Astrocyte of the spinal cord (primary cell): Measurements from ENCODE around the gene PLA2G7.

Source experiments
- DNase-seq: peaks from one replicate; pipeline ENCODE4 v3.0.0; 2011; ENCODE audit warnings: low read depth, low spot score
- H3K4me3 ChIP-seq: 2 replicates; pipeline ENCODE4 v1.5.1; 2011; ENCODE audit warnings: low read depth, mild to moderate bottlenecking, low read length, moderate library complexity
- in situ Hi-C: cut with HindIII; loops from 2 replicates; pipeline ENCODE4 v1.10.0; 2017; ENCODE audit warnings: low sequenced_read_pairs
- TF ChIP-seq, protein P1 (sequence below): IDR thresholded peaks from 2 replicates; pipeline ENCODE4 v1.5.1; 2012; ENCODE audit warnings: low read depth, mild to moderate bottlenecking, low read length, inconsistent platforms

Gene PLA2G7

DNA sequence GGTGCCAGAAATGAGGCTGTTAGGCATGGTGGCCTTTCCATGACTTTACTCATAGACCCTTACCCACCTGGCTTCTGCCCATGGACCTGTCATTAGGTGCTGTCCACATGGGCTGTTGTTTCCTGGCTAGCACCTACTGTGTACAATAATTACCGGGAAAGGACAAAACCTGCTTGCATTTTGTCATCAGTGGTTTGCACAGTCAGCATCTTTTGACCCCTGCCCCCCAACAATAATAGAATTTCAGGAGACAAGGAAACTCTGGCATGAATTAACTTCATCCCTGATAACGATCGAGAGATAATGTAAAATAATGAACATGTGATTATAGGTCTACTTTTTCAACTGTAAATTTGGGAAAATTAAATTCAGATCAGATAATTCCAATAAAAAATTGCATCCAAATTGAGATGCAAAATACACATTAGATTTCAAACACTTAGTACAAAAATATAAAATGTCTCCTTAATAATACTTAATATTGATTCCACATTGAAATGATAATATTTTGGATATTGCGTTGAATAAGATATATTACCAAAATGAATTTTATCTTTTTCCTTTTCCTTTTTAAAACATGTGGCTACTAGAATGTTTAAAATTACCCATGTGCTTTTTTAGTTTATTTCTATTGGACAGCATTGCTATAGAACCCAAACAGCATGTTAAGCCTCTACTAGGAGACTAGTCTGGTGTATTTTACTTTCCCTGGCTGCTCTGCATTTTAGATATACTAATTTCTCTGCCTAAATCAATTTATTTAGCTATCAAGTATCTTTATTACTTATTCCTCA, 24.0 kb upstream of the PLA2G7 start:
- in situ Hi-C loops, result no loop called here
- no peak for DNase-seq
- H3K4me3 ChIP-seq, result no peak overlapping the region
- TF ChIP-seq, protein P1, sequence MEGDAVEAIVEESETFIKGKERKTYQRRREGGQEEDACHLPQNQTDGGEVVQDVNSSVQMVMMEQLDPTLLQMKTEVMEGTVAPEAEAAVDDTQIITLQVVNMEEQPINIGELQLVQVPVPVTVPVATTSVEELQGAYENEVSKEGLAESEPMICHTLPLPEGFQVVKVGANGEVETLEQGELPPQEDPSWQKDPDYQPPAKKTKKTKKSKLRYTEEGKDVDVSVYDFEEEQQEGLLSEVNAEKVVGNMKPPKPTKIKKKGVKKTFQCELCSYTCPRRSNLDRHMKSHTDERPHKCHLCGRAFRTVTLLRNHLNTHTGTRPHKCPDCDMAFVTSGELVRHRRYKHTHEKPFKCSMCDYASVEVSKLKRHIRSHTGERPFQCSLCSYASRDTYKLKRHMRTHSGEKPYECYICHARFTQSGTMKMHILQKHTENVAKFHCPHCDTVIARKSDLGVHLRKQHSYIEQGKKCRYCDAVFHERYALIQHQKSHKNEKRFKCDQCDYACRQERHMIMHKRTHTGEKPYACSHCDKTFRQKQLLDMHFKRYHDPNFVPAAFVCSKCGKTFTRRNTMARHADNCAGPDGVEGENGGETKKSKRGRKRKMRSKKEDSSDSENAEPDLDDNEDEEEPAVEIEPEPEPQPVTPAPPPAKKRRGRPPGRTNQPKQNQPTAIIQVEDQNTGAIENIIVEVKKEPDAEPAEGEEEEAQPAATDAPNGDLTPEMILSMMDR, result no peak

DNA sequence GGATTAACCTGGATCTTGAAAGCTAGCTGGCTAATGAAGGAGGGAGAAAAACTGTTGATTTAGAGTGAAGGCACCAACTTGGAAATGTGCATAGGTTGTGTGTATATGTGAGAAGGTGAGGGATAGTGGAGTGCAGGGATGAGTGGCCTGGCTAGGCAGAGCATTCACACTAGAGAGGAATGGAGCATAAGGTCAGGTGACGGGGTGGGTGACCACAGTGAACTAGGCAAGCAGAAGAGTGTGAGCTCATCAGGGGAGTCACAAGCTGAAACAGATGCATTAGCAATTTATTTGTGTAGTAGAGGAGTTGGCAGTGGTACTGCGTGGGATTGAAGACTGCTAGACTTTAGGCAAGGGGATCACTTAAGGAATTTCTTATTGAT, 22.0 kb upstream of the PLA2G7 start:
- in situ Hi-C loops, result no loop called here

DNA sequence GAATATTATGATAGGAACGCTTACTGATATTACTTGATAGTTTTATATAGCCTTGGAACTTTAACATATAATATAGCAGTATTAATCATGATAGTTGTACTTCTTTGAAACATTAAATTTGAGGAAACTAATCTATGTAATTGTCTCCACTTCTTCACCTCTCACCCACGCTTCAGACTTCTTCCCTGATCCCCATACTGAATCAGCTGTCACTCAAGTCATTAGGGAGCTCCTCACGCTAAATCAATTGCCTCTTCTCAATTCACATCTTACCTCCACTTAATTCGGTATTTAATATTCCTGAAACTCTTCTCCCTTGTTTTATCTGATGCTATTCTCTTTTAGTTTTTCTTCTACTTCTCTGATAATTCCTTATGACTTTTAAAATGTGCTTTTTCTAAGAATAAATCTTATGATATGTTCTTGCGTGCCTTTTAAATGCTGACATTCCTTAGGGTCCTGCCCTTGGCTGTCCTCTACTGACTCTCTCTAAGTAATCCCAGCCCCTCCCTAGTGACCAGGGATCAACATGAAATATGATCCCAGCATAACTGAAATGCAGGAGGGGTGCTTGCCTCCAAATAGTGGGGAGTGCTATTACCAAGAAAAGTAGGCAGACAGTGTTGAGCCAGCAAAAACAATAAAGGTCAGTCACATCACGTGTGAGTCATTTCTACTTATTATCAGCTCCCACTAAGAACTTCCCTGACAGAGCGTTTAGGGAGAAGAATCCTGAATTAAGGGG, 21.5 kb upstream of the PLA2G7 start:
- DNase-seq, result peak; percentile 17
- H3K4me3 ChIP-seq, result no peak overlapping the region
- TF ChIP-seq, protein P1, result no peak
- in situ Hi-C loops, result no loop called here

More for the DNA sequence above, 22.0 kb upstream of the PLA2G7 start:
- TF ChIP-seq, protein P1, result no peak
- H3K4me3 ChIP-seq, result no peak overlapping the region
- DNase-seq, result no peak

DNA sequence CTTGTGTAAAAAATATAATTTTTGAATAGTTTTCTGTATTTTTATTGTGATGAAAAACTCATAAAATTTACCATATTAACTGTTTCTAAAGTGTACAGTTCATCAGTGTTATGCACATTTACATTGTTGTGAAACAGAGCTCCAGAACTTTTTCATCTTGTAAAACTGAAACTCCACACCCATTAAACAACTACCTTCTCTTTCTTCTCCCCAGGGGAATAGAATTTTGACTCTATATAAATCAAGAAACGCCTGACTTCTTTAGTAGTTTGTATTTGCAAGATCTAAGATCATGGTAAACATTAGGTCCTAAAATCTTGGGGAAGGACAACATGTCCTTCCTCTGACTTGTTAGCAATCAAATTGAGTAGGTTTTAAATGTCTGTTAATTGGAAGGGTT, 20.7 kb upstream of the PLA2G7 start:
- H3K4me3 ChIP-seq, result no peak overlapping the region
- no peak for DNase-seq
- in situ Hi-C loops, result no loop called here
- TF ChIP-seq, protein P1, result no peak

DNA sequence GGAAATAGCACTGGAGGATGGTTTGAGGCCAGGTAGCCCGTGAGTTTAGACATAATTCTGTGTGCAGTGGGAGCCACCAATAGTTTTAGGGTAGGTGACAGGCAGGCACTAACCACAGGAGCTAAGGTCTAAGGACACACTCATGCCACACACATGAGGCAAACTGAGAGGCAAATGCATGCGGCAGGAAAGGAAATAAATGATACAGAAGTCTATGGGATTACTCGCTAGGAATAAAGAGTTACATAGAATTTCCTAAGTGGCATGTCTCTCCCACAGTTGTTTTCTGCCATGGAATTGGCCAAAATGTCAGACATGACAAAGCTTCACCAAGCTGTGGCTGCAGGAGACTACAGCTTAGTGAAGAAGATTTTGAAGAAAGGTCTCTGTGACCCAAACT, 16.5 kb upstream of the PLA2G7 start:
- in situ Hi-C loops, result no loop called here
- no peak for DNase-seq
- no peak overlapping the region for H3K4me3 ChIP-seq
- TF ChIP-seq, protein P1, result no peak

DNA sequence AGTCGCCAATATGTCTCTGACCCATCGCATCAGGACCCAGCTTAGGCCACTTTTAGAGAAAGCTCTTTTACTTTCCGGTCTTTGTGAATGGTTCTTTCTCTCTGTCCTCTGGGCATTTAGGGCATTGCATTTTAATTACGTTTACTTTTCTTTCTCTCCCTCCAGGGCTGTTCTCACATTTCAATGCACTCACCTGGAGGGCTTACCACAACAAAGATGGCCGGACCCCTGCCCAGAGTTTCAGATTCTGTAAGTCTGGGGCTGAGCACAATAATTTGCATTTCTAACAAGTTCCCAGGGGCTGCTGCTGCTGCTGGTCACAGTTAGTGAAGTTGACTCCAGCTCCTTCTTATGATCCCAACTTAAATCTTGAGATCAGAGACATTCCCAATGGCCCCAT, 14.6 kb upstream of the PLA2G7 start:
- H3K4me3 ChIP-seq, result no peak overlapping the region
- DNase-seq, result no peak
- in situ Hi-C loops, result no loop called here
- TF ChIP-seq, protein P1, result no peak
